Retina (tissue), 1 donor: Measurements from ENCODE around the gene RSPRY1.
"Not testable (repeated sequence)": the region's sequence is repeated elsewhere in the genome, so short reads cannot be mapped to it uniquely, and the experiment has no call there.

Experiments
- DNase-seq: peaks from one replicate; pipeline ENCODE4 v3.0.0-alpha.2; 2016

RSPRY1 gene

GRCh38 chr16:57186872-57187854 lies 1.0 kb downstream of the RSPRY1 start:
- DNase-seq = no peak

GRCh38 chr16:57187902-57188710 lies 2.0 kb downstream of the RSPRY1 start:
- DNase-seq = not testable (repeated sequence)

GRCh38 chr16:57188711-57189002 lies 2.5 kb downstream of the RSPRY1 start:
- DNase-seq = no peak

GRCh38 chr16:57189527-57189926 lies 3.4 kb downstream of the RSPRY1 start:
- not testable (repeated sequence) for DNase-seq

- no peak for DNase-seq
Measured at GRCh38 chr16:57190136-57190535, 4.0 kb downstream of the RSPRY1 start.

- no peak for DNase-seq
Measured at GRCh38 chr16:57191056-57191571, 5.0 kb downstream of the RSPRY1 start.

GRCh38 chr16:57192146-57192545 lies 6.0 kb downstream of the RSPRY1 start:
- DNase-seq = no peak

- no peak for DNase-seq
Measured at GRCh38 chr16:57192720-57193486, 6.8 kb downstream of the RSPRY1 start.

GRCh38 chr16:57194512-57194911 lies 8.4 kb downstream of the RSPRY1 start:
- no peak for DNase-seq

GRCh38 chr16:57196286-57196685 lies 10.2 kb downstream of the RSPRY1 start:
- DNase-seq = no peak

- DNase-seq = no peak
Measured at GRCh38 chr16:57196753-57197152, 10.6 kb downstream of the RSPRY1 start.

- not testable (repeated sequence) for DNase-seq
Measured at GRCh38 chr16:57200321-57200720, 14.2 kb downstream of the RSPRY1 start.

GRCh38 chr16:57200926-57201325 lies 14.8 kb downstream of the RSPRY1 start:
- not testable (repeated sequence) for DNase-seq

- DNase-seq = no peak
Measured at GRCh38 chr16:57202095-57202886, 16.2 kb downstream of the RSPRY1 start.

- DNase-seq = no peak
Measured at GRCh38 chr16:57203451-57203850, 17.3 kb downstream of the RSPRY1 start.

GRCh38 chr16:57204675-57205074 lies 18.5 kb downstream of the RSPRY1 start:
- no peak for DNase-seq

GRCh38 chr16:57208926-57209325 lies 22.8 kb downstream of the RSPRY1 start:
- DNase-seq = no peak

GRCh38 chr16:57209780-57210179 lies 23.7 kb downstream of the RSPRY1 start:
- DNase-seq = no peak

GRCh38 chr16:57213462-57213861 lies 27.3 kb downstream of the RSPRY1 start:
- no peak for DNase-seq

- no peak for DNase-seq
Measured at GRCh38 chr16:57216968-57217367, 30.8 kb downstream of the RSPRY1 start.

GRCh38 chr16:57223057-57223456 lies 36.9 kb downstream of the RSPRY1 start:
- no peak for DNase-seq
